IMR-90 (cell line): ENCODE data around the gene IL21R. TPM values are rescaled to one million over a fixed set of nuclear protein-coding genes. Genes with fewer than 3 reads are reported as not detected.
A peak's percentile ranks its signal among the peaks of the same experiment; 100 is the strongest.

ENCODE experiments used
- ATAC-seq: fragments of 200-7000 bp; cut with Tn5 transposase; 2 replicates; pipeline ENCODE4 v1.9.1; 2020; ENCODE audit warnings: low read depth, mild to moderate bottlenecking, moderate library complexity
- BruUV-seq: library from RNA; stranded (reverse); fragments of 400-500 nt; replicated peaks from 2 replicates; lab custom pipeline; 2021; lab: Mats Ljungman, UMichigan
- CTCF ChIA-PET: fragments of 300-600 bp; formaldehyde crosslinking; extraction: SDS; loops from one replicate; lab custom pipeline; 2021; ENCODE audit warnings: antibody characterized with exemption; lab: Yijun Ruan, JAX
- POLR2A ChIA-PET: fragments of 300-600 bp; sonication (Branson Sonifier 250); formaldehyde crosslinking; loops from one replicate; lab custom pipeline; 2022; ENCODE audit warnings: antibody characterized with exemption; ENCODE audit not compliant: unreplicated experiment; lab: Charles Lee
- DNase-seq: peaks from one replicate; pipeline ENCODE4 v3.0.0; 2013
- H2AFZ ChIP-seq: replicated peaks from 2 replicates; pipeline ENCODE3; 2013; ENCODE audit warnings: low read length, mild to moderate bottlenecking; ENCODE audit not compliant: poor library complexity
- H2AK5ac ChIP-seq: 2 replicates; pipeline ENCODE4 v1.6.1; 2013; ENCODE audit warnings: low read depth, low read length, inconsistent platforms
- H2AK9ac ChIP-seq: replicated peaks from 2 replicates; pipeline ENCODE3; 2013; ENCODE audit warnings: mild to moderate bottlenecking, low read depth, low read length, moderate library complexity; ENCODE audit not compliant: poor library complexity
- H2BK120ac ChIP-seq: 2 replicates; pipeline ENCODE4 v1.6.1; 2013; ENCODE audit warnings: low read depth, low read length, inconsistent platforms
- H2BK15ac ChIP-seq: 3 replicates; pipeline ENCODE4 v1.6.1; 2013; ENCODE audit warnings: low read depth, low read length, inconsistent platforms
- H2BK20ac ChIP-seq: 2 replicates; pipeline ENCODE4 v1.6.1; 2013; ENCODE audit warnings: low read depth, mild to moderate bottlenecking, inconsistent platforms, low read length, moderate library complexity
- H2BK5ac ChIP-seq: 2 replicates; pipeline ENCODE4 v1.6.1; 2013; ENCODE audit warnings: mild to moderate bottlenecking, low read depth, low read length, inconsistent platforms; ENCODE audit not compliant: poor library complexity, severe bottlenecking
- H3K14ac ChIP-seq: replicated peaks from 2 replicates; pipeline ENCODE4 v1.6.1; 2013; ENCODE audit warnings: low read depth, low read length, inconsistent platforms
- H3K18ac ChIP-seq: 2 replicates; pipeline ENCODE4 v1.6.1; 2013; ENCODE audit warnings: low read depth, low read length, control low read depth
- H3K23ac ChIP-seq: 2 replicates; pipeline ENCODE4 v1.6.1; 2013; ENCODE audit warnings: low read depth, low read length, inconsistent platforms
- H3K27ac ChIP-seq: 2 replicates; pipeline ENCODE4 v1.5.1; 2013; ENCODE audit warnings: mild to moderate bottlenecking, control low read depth, low read length; ENCODE audit not compliant: insufficient read depth
- H3K27me3 ChIP-seq: 2 replicates; pipeline ENCODE4 v1.6.1; 2013; ENCODE audit warnings: low read length; ENCODE audit not compliant: control insufficient read depth, insufficient read depth
- H3K36me3 ChIP-seq: 2 replicates; pipeline ENCODE4 v1.6.1; 2013; ENCODE audit warnings: low read length, mixed read lengths; ENCODE audit not compliant: control insufficient read depth, insufficient read depth
- H3K4ac ChIP-seq: 2 replicates; pipeline ENCODE4 v1.6.1; 2013; ENCODE audit warnings: low read depth, low read length, inconsistent platforms
- H3K4me1 ChIP-seq: 2 replicates; pipeline ENCODE4 v1.6.1; 2013; ENCODE audit warnings: low read length, mixed read lengths; ENCODE audit not compliant: control insufficient read depth, insufficient read depth
- H3K4me2 ChIP-seq: 2 replicates; pipeline ENCODE4 v1.6.1; 2013; ENCODE audit warnings: low read depth, mild to moderate bottlenecking, control low read depth, low read length, moderate library complexity
- H3K4me3 ChIP-seq: 2 replicates; pipeline ENCODE4 v1.5.1; 2013; ENCODE audit warnings: low read depth, mild to moderate bottlenecking, control low read depth, low read length, moderate library complexity; ENCODE audit not compliant: insufficient read depth
- H3K56ac ChIP-seq: 2 replicates; pipeline ENCODE4 v1.6.1; 2013; ENCODE audit warnings: low read length, inconsistent platforms; ENCODE audit not compliant: insufficient read depth; ENCODE audit errors: extremely low read depth
- H3K79me1 ChIP-seq, 2 experiments: 2 replicates each; pipeline ENCODE4 v1.6.1; 2013; ENCODE audit warnings: low read length in 2 of 2, inconsistent platforms in 1 of 2, low read depth in 1 of 2
- H3K9ac ChIP-seq: 2 replicates; pipeline ENCODE4 v1.6.1; 2013; ENCODE audit warnings: low read depth, low read length, control low read depth
- H3K9me1 ChIP-seq: 2 replicates; pipeline ENCODE4 v1.6.1; 2013; ENCODE audit warnings: low read length, inconsistent platforms; ENCODE audit not compliant: insufficient read depth
- H3K9me3 ChIP-seq: 2 replicates; pipeline ENCODE4 v1.6.1; 2013; ENCODE audit warnings: low read length; ENCODE audit not compliant: control insufficient read depth, insufficient read depth
- H4K20me1 ChIP-seq: 2 replicates; pipeline ENCODE4 v1.6.1; 2013; ENCODE audit warnings: low read length, inconsistent platforms; ENCODE audit not compliant: insufficient read depth
- H4K5ac ChIP-seq: 2 replicates; pipeline ENCODE4 v1.6.1; 2013; ENCODE audit warnings: mild to moderate bottlenecking, low read depth, low read length, control low read depth
- H4K8ac ChIP-seq, 2 experiments: 2 replicates each; pipeline ENCODE4 v1.6.1; 2013; ENCODE audit warnings: low read depth in 2 of 2, low read length in 2 of 2, control low read depth in 1 of 2, inconsistent platforms in 1 of 2
- H4K91ac ChIP-seq: 2 replicates; pipeline ENCODE4 v1.6.1; 2013; ENCODE audit warnings: low read depth, low read length, inconsistent platforms; ENCODE audit not compliant: insufficient read depth
- BHLHE40 ChIP-seq: fragments of 150-350 bp; IDR thresholded peaks from 2 replicates; pipeline ENCODE4 v1.6.1; 2016; ENCODE audit warnings: mild to moderate bottlenecking, low read depth, low read length
- MXI1 ChIP-seq: IDR thresholded peaks from 2 replicates; pipeline ENCODE4 v1.6.1; 2012; ENCODE audit warnings: low read depth, mild to moderate bottlenecking, low read length, moderate library complexity, borderline replicate concordance
- NFE2L2 ChIP-seq: fragments of 150-350 bp; IDR thresholded peaks from 2 replicates; pipeline ENCODE4 v1.6.1; 2016; ENCODE audit warnings: low read depth, mild to moderate bottlenecking, low read length
- RCOR1 ChIP-seq: IDR thresholded peaks from 2 replicates; pipeline ENCODE4 v1.6.1; 2012; ENCODE audit warnings: mild to moderate bottlenecking, low read length, improper control_type of control experiment; ENCODE audit not compliant: insufficient replicate concordance
- SMC3 ChIP-seq: fragments of 150-350 bp; IDR thresholded peaks from 2 replicates; pipeline ENCODE4 v1.6.1; 2016; ENCODE audit warnings: low read depth, mild to moderate bottlenecking, antibody characterized with exemption, low read length, moderate library complexity
- WGBS, 2 experiments: methylation state at CpG; one replicate each; pipeline versions ENCODE4 v1.1.5 to v1.1.7; 2013; ENCODE audit warnings: missing lambda C conversion rate in 2 of 2; ENCODE audit not compliant: insufficient read length in 1 of 2; ENCODE audit errors: extremely low coverage in 2 of 2; 5-methylcytosine and 5-hydroxymethylcytosine counted together
- dilution Hi-C: fragments of 300-500 bp; cut with HindIII; formaldehyde crosslinking; loops from one replicate; pipeline ENCODE4 v1.14.3; 2018; ENCODE audit warnings: low sequenced_read_pairs; ENCODE audit not compliant: unreplicated experiment
- in situ Hi-C: fragments of 300-500 bp; cut with MboI; formaldehyde crosslinking; loops from 3 replicates; pipeline ENCODE4 v1.14.3; 2019; ENCODE audit warnings: low sequenced_read_pairs, inconsistent platforms, mixed read lengths
- intact Hi-C: fragments of 100-400 bp; cut with micrococcal nuclease; formaldehyde crosslinking; loops from 2 replicates; pipeline ENCODE4 v1.10.0; 2022
- polyA plus RNA-seq, 3 experiments: library from polyadenylated mRNA; depleted of rRNA; stranded (reverse); fragments of >200 nt; gene quantifications; 2 replicates each; pipeline ENCODE4 v1.2.3, GENCODE V29; 2012; ENCODE audit warnings: low replicate concordance in 1 of 3
- total RNA-seq: library from RNA; depleted of rRNA; stranded (reverse); fragments of >200 nt; gene quantifications from 2 replicates; pipeline ENCODE4 v1.2.3, GENCODE V29; 2012

The IL21R gene
- total and polyA plus RNA-seq, 2 of the 4 experiments (the other 2 are of a cell fraction): 0.72 to 0.97 TPM

DNA sequence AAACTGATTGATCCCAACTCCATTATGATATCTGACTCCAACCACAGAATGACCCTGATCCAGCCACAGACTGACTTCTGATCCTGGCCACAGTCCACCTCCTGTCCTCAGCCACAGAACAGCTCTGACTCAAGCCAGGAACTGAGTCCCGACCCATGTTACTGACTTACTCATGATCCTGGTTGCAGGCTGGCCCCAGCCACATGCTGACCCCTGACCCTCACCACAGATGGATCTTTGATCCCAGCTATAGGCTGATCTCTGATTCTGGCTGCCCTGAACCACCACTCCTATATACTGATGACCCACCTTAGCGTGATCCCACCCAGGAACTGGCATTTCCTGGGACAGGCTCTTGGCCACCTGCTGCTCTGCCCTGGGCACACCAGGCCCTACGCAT is 32.2 kb upstream of the IL21R start:
- Histone ChIP-seq H3K79me1 (no peaks in the 10 kb centered on the region), H4K91ac (no peak overlapping the region), H3K9me3 (no peaks in the 10 kb centered on the region; the same call in 1 of the 2 replicates), H4K8ac (no peak overlapping the region), H3K36me3 (0 out of 2 replicates have a peak, but pooled peaks cover 2% of the 10 kb centered on the region), H2BK120ac (no peak overlapping the region), H2AFZ (peak overlapping the region; percentile 17), H3K4me1 (peaks cover 13% of the 10 kb centered on the region), H2BK15ac (0 out of 3 replicates have a peak overlapping the region, but pooled peaks have one; percentile 23), H3K4me2 (no peak overlapping the region), H3K23ac (no peak overlapping the region), H2AK9ac (no peak overlapping the region), H4K5ac (no peak overlapping the region), H2BK5ac (no peak overlapping the region), H3K27me3 (no peaks in the 10 kb centered on the region), H2AK5ac (peak overlapping the region; percentile 43; the same call in 1 of the 2 replicates), H3K14ac (no peak overlapping the region), H3K9ac (no peak overlapping the region), H4K20me1 (no peaks in the 10 kb centered on the region), H3K4me3 (no peak overlapping the region), H2BK20ac (no peak overlapping the region), H3K56ac (no peak overlapping the region), H3K18ac (no peak overlapping the region), H3K9me1 (0 out of 2 replicates have a peak, but pooled peaks cover 13% of the 10 kb centered on the region), H3K4ac (peak overlapping the region; percentile 22; the same call in 1 of the 2 replicates), H3K27ac (no peak overlapping the region)
- BruUV-seq: no TSS peak
- TF ChIP-seq MXI1 (no peak), NFE2L2 (no peak), RCOR1 (peak; percentile 76), BHLHE40 (no peak), SMC3 (no peak)
- DNase-seq (peak; percentile 79), ATAC-seq (peak; percentile 45)
- in situ Hi-C loops: loop anchor here (5.0 kb wide), 2 partner anchors 82 to 138 kb away; no protein-coding TSS in a partner anchor
- intact Hi-C loops: loop anchor here (2.0 to 5.0 kb wide), 3 partner anchors 127 to 1531 kb away; no protein-coding TSS in a partner anchor
- WGBS, 2 experiments: 62% methylated on average over 3 of the region's 3 CpGs; no CpG with 5 or more reads in 1 of the 2 experiments
- dilution Hi-C loops: no loop called here
- ChIA-PET CTCF (interaction anchor here (0.6 kb wide), 1 partner anchor 200 kb away, joined by 3 read pairs; no protein-coding TSS in a partner anchor), POLR2A (no interaction called here)
